ENCODE results near the gene GPR17. TPM values are rescaled to one million over a fixed set of nuclear protein-coding genes. Genes with fewer than 3 reads are reported as not detected.

The GPR17 gene
- polyA plus RNA-seq, 4 donors: 0.33 to 2.8 (median 1.1) TPM

DNA sequence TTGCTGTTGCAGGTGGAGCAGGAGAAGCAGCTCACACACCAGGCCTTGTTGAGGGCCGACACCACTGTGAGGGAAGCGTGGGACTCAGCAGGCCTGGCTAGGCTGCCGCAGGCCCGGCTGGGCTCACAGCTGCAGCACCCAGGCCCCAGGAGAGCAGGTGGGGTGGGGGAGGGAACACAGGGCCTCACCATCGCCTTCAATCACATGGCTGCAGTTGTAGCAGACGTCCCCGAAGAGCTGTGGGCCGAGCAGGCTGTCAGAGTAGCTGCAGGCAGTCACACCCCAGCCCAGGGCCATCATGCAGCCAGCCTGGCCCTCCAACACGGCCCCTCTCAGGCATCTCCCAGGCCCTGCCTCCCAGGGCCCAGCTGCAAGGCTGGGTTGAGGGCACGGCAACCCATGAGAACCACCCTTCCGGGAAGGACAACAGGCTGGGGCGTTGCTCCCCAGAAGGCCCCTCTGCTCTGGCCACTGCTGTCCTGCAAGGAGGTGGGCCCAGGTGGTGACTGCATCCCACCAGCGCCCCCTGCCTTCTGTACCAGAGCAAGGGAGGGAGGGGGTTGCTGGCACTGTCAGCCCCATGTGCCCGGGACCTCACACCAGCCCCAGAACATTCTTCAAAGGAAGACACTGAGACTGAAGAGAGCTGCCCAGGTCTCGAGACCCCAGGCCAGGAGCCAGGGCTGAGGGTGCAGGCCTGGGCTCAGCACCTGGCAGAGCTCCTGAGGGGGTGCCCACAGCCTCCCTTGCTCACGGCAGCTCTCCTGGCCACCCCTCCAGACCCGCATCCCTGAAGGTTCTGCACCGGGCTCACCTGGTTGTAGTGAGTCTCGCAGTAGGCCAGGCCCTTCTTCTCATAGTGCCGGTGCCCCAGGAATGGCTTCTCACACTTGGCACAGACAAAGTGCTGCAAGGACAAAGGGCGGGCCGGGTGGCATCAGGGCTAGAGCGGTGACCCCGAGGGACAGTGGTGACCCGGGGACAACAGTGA lies 5.6 kb upstream of the GPR17 start:
- DNase-seq (ENCODE audit: low read depth in 4 of 4, low spot score in 3 of 4): no peak

DNA sequence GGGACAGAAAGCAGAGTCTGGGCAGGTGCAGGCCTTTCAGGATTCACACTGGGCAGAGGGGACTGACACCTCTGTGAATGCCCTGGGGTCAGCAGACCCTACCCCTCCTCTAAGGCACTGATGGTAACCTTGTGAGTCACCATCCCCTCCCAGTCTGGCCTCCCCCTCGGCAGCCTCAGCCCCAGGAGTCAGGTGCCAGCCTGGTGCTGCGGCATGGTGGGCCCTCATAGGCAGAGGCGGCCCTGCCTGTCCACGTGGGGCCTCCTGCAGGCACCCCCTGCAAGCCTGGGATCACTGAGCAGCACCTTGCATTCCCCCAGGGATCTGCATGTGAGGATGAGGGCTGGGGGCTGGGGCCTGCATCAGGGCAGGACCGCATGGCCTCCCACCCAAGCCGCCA lies 4.8 kb upstream of the GPR17 start:
- DNase-seq (ENCODE audit: low read depth in 4 of 4, low spot score in 3 of 4): no peak

DNA sequence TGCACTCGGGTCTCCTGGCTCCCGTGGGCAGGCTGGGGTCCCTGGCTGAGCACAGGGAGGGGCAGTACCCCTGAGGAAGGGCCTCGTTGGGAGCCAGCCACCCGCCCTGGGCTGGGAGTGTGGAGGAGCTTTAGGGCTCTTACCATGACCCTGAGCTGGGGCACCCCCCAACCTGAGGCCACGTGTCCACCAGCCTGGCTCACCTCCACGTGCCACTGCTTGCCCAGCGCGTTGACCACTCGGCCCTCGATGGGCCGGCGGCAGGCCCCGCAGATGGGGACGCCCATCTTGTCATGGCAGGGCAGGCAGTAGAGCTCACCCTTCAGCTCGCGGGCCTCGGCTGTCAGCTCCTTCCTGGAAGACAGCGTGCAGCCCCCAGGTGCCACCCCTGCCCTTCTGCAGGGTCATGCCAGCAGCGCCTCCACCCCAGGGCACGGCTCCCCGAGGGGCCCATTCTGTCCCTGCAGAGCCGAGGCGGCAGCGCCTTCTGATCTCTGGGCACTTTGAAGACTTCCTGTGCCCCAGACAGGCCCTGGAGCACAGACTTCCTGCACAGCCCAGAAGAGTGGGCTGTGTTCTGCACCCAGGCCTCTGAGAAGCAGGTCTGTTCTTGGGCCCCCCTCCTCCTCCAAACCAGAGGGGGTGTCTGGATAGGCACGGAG lies 4.0 kb upstream of the GPR17 start:
- no peak for DNase-seq (ENCODE audit: low read depth in 4 of 4, low spot score in 3 of 4)

DNA sequence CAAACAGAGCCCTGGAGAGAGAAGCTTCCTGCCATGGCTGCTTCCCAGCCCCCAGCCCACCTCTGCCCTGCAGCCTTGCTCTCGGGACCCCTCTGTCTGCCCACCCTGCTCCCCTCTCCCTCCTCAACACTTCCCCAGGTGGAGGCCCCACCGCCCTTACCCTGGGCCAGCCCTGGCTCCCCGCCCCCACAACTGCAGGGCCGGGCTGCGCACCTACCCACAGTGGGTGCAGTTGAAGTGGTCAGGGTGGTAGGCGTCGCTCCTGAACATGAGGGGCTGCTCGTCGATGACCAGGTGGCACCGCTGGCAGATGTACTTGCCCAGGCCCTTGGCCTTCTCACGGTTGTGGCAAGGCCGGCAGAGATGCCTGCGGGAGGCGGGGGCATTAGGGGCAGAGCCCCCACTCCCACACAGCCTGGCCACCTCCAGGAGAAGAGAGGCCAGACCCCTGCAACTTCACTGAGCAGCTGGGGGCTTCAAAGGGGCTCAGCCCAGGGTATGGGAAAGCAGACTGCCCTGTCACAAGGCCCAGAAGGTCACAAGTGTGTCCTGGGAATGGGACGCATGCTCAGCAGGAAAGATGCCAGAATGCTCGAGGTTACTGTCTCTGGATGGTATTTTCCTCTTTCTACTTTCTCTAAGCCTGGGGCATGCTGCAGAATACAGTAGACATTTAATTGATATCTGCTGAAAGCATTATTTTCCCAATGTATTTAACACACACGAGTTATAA lies 3.1 kb upstream of the GPR17 start:
- no peak for DNase-seq (ENCODE audit: low read depth in 4 of 4, low spot score in 3 of 4)

DNA sequence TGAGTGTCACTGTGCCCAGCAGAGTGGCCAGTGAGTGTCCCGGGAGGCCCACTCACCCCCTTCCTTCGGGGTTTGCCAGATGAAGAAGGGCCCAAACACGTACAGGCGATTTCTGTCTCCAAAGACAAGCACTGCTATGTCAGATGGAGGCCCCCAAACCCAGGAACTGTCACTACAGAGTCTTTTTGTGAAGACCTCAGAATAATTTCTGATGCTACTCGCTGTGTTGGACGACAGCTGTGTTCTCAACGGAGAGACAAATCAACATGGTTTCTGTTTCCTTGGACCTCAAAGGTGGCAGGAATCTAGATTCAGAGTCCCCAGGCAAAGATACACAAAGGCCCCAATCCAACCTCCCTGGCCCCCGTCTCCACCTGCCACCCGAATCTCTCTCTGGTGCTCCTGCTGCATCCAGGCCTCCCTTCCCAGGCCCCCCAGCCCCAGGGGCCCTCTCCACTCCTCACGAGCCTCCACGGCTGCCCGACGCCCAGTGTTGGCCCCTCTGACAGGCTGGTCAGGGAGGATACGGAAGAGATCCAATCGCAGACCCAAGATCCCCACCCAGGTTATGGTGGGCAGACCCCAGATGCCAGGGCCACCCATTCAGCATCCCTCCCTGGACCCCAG lies 2.4 kb upstream of the GPR17 start:
- DNase-seq (ENCODE audit: low read depth in 4 of 4, low spot score in 3 of 4): no peak

DNA sequence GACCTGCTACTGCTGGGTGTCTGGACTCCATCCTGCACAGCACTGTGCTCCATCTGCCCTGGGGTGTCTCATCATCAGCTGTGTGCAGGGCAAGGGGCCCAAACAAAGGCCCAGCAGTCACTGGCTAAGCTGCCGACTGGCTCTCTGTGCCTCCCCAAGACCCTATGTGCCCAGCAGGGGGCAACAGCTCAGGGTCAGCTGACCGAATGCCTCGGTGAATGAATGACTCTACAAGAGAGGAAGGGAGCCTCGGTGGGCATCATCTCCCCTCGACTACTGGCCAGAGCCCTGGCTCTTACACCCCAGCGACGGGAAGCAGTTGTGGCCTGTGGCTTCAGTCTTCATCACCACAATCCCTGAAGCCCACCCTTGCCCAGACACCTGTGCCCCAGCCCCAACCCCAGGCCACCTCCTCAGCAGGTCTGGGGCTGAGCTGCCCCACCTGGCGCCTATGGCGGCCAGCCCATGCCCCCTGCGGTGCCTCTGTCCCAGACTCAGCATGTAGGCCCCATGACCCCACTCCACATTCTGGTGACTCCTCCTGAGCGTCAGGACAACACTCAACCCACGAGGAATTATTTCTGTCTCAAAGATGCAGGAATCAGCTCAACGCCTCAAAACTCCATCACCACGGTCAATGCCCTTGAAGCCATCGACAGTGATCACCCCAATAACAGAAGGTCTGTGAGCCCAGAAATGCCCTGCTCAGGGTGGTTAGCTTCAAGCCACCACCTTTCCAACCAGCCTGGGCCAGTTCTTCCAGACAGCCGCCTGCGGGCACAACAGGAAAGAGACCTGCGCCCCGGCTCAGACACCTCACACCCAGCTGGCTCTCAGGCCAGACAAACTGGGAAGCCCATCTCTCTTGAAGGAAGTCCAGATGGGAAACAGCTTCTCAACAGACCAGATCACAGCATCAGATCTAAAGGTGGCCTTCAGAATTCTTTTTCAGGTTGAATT lies 1.6 kb upstream of the GPR17 start:
- DNase-seq (ENCODE audit: low read depth in 4 of 4, low spot score in 3 of 4): no peak

DNA sequence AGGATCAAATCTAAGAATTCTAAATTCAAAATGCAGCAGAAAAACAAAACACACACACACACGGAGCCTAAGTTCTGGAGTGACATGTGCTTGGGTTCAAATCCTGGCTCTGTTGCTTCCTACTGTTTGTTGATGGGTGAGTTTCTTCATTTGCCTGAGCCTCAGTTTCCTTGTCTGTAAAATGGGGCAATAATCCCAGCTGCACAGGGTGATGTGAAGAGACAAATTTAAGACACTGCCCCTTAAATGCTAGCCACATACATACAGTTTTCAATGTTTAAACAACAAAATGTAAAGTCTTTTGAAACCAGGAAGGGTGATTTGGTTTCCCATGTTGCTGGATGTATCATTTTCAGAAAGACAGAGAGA lies 943 bp upstream of the GPR17 start:
- no peak for DNase-seq (ENCODE audit: low read depth in 4 of 4, low spot score in 3 of 4)

DNA sequence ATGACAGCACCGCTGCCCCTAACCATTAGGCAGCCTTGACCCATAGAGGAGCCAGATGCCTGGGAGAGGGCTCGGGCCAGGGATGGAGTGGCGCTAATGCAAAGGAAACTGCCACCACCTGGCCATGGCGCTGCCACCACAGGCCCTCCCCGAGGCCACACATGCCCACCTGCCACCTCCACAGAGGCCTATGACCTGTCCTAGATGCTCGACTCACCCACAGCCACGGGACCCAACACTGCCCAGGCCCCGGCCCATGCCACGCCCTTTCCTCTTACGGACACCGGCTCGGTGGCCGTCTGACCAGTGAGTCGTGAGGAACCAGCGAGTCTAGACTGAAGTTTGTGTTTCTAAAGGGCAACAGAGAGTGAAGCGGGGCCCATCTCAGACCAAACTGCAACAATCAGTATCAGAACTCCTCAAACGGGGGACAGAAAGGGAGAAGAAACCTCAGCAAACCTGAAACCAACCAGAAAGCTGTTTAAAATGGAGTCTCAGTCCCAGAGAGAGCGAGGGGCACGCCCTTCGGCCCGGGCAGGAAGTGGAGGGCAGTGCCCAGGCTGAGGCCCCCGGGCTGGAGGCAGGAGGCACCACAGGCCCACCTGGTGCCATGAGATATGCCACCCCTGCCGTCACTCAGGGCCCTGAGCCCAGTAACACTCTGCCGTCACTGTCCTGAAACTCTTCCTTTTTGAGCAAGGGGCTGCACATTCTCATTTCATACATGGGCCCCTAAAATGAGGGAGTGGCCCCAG lies 711 bp downstream of the GPR17 start:
- DNase-seq (ENCODE audit: low read depth in 4 of 4, low spot score in 3 of 4): no peak

DNA sequence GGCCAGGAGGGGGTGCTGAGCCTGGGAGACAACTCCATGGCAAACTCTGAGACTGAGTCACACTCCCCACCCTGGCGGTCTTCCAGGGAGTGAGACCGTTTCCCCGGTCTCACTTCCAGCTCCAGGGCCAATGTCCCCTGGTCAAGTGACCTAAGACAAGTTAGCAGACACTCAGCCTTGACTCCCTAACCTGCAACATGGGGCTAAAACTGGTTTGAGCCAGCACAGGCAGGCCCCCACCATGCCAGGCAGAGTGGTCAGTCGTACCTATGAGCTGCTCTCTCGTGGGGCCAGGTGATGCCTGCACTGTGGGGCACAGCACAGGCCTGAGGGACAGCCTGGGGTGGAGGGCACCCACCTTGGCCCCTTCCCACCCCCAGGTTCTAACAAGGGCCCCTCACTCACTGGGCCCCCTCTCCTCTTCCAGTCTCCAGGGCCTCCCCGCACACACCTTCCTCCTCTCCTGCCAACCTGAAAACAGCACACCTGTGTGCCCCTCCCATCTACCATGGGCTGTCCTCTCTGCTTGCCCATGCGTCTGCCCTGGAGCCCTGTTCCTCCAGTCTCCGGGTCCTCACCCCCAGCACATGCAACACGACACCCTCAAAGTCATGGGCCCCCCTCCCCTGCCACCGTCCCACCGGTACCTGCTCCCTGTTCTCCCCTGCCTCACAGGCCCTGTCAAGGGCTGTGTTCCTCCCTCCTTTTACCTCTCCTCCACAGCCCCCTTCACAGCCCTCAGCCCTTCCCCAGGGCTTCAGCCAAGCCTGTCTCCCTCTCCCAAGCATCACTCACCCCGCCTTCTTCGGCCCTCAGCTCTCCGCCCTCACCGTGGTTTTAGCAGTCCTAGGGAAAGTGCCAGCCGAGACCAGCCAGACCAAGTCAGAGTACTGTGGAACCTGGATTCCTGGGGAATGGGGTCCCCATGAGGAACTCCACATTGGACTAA lies 1.6 kb downstream of the GPR17 start:
- DNase-seq (ENCODE audit: low read depth in 4 of 4, low spot score in 3 of 4): no peak

DNA sequence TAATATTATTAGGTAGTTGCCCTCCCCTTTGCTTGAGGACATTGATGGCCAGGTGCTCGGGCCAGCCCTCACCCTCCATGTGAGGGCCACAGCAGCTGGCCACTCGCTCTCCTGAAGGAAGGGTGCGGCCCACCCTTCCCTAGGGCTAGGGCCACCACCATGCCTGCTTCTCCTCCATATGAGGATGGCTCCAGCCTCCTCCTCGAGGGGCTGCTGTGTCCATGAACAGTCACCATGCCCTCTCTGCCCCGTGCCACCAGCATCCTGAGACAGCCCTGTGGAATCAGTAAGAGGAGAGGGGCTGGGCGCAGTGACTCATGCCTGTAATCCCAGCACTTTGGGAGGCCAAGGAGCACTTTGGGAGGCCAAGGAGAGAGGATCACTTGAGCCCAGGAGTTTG lies 2.4 kb downstream of the GPR17 start:
- no peak for DNase-seq (ENCODE audit: low read depth in 4 of 4, low spot score in 3 of 4)

DNA sequence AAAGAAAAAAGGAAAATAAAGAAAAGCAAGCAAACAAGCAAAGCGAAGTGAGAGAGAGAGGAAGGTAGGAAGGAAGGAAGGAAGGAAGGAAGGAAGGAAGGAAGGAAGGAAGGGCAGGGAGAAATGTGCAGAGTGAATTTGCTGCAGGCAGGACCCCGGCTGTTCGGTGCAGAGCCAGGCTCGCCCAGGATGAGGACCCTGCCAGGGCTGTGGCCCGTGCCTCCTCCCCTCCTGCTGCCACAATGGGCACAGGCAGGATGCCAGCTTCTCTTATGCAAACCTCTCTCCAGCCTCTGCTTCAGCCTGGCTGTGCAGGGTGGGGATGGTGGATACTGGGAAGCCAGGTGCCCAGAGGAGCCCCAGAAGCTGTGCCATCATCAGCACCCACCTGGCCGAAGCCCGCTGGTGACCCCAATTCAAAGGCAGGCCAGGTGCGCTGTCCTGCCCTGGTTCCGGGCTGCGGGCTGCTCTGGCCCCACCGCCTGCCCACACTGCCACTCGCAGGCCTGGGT lies 3.2 kb downstream of the GPR17 start:
- no peak for DNase-seq (ENCODE audit: low read depth in 4 of 4, low spot score in 3 of 4)

DNA sequence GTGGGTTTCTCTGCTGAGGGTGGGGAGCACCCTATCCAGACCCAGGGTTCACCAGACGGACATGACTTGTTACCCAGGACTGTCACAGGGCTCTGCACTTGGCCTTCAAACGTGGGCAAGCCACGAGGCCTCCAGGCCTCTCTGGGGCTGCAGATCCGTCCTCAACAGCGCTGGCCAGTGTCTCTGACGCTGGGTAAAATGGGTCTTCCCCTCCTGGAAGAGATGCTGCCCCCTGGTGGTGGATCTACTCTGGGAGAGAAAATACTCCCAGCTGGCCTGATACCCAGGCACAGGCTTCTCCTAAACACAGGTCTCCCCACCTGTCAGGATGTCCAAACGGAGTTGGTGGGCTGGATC lies 3.7 kb downstream of the GPR17 start:
- peak in 3 of 4 donors; percentile 44 to 70 (median 52) for DNase-seq (ENCODE audit: low read depth in 4 of 4, low spot score in 3 of 4)

DNA sequence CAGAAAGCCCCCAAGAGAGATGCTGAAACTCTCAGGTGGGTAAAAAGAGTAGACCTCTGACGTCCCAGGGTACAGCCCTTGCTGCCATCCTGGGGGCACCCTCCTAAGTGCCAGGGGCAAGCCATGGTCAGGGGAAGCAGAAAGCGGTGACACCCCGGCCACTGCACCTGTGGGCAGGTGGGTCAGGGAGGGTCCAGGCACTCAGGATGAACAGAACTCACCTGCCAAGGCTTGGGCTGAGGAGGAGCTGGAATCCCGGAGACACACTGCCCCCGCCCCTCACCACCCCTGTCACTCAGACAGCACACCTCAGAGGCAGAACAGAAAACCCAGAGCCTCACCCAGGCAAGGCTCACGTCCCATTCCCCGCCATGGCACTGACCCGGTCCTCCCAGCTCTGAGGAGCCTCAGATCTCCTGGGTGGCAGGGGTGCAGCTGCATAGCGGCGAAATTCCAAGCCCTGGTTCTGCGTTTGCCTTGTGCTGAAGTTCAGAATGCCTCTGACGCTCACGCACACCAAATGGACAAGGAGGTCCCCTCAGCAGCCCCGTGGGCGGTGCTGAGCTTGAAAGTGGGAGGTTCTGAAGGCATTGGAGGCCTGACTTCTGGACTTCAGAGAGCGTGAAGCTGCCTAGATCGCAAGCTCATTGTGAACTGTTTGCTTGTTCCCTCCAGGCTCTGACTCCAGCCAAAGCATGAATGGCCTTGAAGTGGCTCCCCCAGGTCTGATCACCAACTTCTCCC lies 4.3 kb downstream of the GPR17 start:
- DNase-seq (ENCODE audit: low read depth in 4 of 4, low spot score in 3 of 4): no peak

DNA sequence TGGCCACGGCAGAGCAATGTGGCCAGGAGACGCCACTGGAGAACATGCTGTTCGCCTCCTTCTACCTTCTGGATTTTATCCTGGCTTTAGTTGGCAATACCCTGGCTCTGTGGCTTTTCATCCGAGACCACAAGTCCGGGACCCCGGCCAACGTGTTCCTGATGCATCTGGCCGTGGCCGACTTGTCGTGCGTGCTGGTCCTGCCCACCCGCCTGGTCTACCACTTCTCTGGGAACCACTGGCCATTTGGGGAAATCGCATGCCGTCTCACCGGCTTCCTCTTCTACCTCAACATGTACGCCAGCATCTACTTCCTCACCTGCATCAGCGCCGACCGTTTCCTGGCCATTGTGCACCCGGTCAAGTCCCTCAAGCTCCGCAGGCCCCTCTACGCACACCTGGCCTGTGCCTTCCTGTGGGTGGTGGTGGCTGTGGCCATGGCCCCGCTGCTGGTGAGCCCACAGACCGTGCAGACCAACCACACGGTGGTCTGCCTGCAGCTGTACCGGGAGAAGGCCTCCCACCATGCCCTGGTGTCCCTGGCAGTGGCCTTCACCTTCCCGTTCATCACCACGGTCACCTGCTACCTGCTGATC lies 4.9 kb downstream of the GPR17 start:
- DNase-seq (ENCODE audit: low read depth in 4 of 4, low spot score in 3 of 4): no peak

DNA sequence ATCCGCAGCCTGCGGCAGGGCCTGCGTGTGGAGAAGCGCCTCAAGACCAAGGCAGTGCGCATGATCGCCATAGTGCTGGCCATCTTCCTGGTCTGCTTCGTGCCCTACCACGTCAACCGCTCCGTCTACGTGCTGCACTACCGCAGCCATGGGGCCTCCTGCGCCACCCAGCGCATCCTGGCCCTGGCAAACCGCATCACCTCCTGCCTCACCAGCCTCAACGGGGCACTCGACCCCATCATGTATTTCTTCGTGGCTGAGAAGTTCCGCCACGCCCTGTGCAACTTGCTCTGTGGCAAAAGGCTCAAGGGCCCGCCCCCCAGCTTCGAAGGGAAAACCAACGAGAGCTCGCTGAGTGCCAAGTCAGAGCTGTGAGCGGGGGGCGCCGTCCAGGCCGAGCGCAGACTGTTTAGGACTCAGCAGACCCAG lies 5.4 kb downstream of the GPR17 start:
- DNase-seq (ENCODE audit: low read depth in 4 of 4, low spot score in 3 of 4): no peak

DNA sequence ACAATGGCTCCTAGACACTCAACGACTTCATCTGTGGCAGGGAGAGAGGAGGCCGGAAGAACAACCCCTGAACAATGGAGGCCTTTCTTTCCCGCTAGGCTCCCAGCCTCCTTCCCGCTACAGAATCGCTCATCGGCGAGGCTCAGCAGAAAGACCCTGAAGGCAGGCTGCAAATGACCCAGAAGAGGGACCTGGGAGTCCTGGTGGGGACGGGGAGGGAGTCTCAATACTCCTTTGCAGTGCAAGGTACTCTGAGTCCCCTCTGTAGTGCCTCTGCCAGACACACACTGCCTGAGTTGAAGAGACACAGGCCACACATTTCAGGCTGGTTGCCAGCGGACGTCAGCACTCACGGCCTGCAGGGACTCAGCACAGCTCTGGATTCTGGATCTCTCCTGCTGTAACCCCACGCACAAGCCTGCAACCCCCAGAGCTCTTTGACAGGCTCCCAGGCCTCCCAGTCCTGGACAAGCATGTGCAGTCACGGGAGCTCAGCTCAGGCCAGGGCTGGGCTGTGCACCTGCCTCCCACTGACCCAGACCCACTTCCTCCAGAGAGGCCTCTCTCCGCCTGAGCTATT lies 6.1 kb downstream of the GPR17 start:
- no peak for DNase-seq (ENCODE audit: low read depth in 4 of 4, low spot score in 3 of 4)
